ENCODE results near the gene KCTD18.

KCTD18 gene

GRCh38 chr2:200467806-200468681 is 41.8 kb downstream of the KCTD18 start:
- no peak overlapping the region for H3K27ac ChIP-seq
- TF ChIP-seq ZFX (IDR thresholded peaks at IDR 0.05; ENCODE audit: borderline replicate concordance) (no peak), CTCF (IDR thresholded peaks at IDR 0.05) (no peak)

GRCh38 chr2:200466425-200467418 is 43.1 kb downstream of the KCTD18 start:
- no peak for TF ChIP-seq ZFX (IDR thresholded peaks at IDR 0.05; ENCODE audit: borderline replicate concordance)
- no peak for TF ChIP-seq CTCF (IDR thresholded peaks at IDR 0.05)
- H3K27ac ChIP-seq = no peak overlapping the region

GRCh38 chr2:200463452-200463851 is 46.4 kb downstream of the KCTD18 start:
- no peak for TF ChIP-seq ZFX (IDR thresholded peaks at IDR 0.05; ENCODE audit: borderline replicate concordance)
- no peak for TF ChIP-seq CTCF (IDR thresholded peaks at IDR 0.05)
- H3K27ac ChIP-seq = no peak overlapping the region

GRCh38 chr2:200461846-200462710 is 47.8 kb downstream of the KCTD18 start:
- TF ChIP-seq CTCF (IDR thresholded peaks at IDR 0.05) = no peak
- no peak for TF ChIP-seq ZFX (IDR thresholded peaks at IDR 0.05; ENCODE audit: borderline replicate concordance)
- no peak overlapping the region for H3K27ac ChIP-seq

GRCh38 chr2:200459101-200459500 is 50.8 kb downstream of the KCTD18 start:
- TF ChIP-seq CTCF (IDR thresholded peaks at IDR 0.05) (no peak), ZFX (IDR thresholded peaks at IDR 0.05; ENCODE audit: borderline replicate concordance) (no peak)
- no peak overlapping the region for H3K27ac ChIP-seq

- no peak for TF ChIP-seq CTCF (IDR thresholded peaks at IDR 0.05)
- no peak for TF ChIP-seq ZFX (IDR thresholded peaks at IDR 0.05; ENCODE audit: borderline replicate concordance)
- H3K27ac ChIP-seq = no peak overlapping the region
These were observed 53.3 kb downstream of the KCTD18 start for GRCh38 chr2:200456567-200456966.

Data from 22Rv1 (cell line).